Measurements from ENCODE around the gene MAL. TPM values are rescaled to one million over a fixed set of nuclear protein-coding genes. Genes with fewer than 3 reads are reported as not detected.

The MAL gene
- total RNA-seq, 1 donor from 2014 or later, result 21.2 TPM

DNA sequence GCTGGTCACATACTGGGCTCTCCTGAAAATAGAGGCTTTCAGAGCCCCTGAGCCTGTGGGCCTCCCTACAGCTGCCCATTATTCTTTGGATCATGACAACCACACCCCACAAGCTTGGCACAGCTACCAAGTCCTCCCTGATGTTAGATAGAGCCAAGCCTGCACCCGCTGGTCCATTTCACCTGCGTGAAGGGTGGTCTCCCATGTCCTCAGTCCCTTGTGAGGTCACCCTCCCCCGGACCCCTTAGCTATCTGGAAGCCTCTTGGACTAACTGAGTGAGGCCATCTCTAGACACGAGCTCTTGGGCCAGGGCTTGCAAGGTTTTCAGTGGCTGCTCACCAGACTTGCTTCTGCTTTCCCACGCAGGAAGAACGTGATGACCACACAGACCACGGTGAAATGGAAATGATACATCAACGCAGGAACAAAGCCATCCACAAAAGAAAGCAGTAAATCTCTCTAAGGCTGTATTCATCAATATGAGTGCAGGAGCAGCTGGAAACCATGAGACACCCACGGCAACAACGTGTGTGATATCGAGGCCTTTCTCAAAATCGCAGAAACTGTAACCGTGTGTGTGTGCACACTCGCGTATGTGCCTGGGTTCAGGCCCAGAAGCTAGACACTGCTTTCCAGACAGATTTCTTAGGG lies 10.1 kb upstream of the MAL start:
- Histone ChIP-seq H3K4me1 (no peaks in the 10 kb centered on the region), H3K27ac (no peak overlapping the region), H3K9me3 (no peaks in the 10 kb centered on the region), H3K27me3 (peaks cover 2% of the 10 kb centered on the region), H3K4me3 (no peak overlapping the region), H3K36me3 (no peaks in the 10 kb centered on the region)
- DNase-seq (no peak), ATAC-seq (no peak)
- intact Hi-C loops (cut with DNase I), result no loop called here
- TF ChIP-seq, protein P1, sequence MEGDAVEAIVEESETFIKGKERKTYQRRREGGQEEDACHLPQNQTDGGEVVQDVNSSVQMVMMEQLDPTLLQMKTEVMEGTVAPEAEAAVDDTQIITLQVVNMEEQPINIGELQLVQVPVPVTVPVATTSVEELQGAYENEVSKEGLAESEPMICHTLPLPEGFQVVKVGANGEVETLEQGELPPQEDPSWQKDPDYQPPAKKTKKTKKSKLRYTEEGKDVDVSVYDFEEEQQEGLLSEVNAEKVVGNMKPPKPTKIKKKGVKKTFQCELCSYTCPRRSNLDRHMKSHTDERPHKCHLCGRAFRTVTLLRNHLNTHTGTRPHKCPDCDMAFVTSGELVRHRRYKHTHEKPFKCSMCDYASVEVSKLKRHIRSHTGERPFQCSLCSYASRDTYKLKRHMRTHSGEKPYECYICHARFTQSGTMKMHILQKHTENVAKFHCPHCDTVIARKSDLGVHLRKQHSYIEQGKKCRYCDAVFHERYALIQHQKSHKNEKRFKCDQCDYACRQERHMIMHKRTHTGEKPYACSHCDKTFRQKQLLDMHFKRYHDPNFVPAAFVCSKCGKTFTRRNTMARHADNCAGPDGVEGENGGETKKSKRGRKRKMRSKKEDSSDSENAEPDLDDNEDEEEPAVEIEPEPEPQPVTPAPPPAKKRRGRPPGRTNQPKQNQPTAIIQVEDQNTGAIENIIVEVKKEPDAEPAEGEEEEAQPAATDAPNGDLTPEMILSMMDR (IDR thresholded peaks at IDR 0.05), result no peak

DNA sequence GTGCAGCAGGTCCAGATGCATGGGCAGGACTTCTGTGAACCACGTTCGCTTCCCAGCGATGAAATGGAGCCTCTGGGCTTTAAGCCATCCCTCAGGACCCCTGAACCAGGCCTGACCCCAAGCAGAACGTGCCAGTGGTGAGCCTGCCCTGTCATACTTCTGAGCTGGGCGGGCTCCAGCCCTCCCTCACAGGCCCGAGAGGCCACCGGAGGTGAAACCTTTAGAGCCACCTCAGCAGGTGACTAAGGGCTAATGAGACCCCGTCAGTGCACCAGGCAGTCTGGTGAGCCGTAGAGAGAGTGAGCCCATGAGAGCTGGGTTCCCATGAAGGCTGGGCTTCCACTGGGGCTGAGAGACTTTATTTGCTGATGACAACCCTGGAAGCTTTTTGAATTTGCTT lies 8.9 kb upstream of the MAL start:
- H3K9me3 ChIP-seq, result no peaks in the 10 kb centered on the region
- H3K4me1 ChIP-seq, result no peaks in the 10 kb centered on the region
- no peak overlapping the region for H3K4me3 ChIP-seq
- H3K36me3 ChIP-seq, result no peaks in the 10 kb centered on the region
- peaks cover 2% of the 10 kb centered on the region for H3K27me3 ChIP-seq
- no peak for ATAC-seq
- DNase-seq, result no peak
- intact Hi-C loops (cut with DNase I), result no loop called here
- TF ChIP-seq, protein P1 (IDR thresholded peaks at IDR 0.05), result no peak
- H3K27ac ChIP-seq, result no peak overlapping the region

- H3K4me3 ChIP-seq, result no peak overlapping the region
- TF ChIP-seq, protein P1 (IDR thresholded peaks at IDR 0.05), result no peak
- no peaks in the 10 kb centered on the region for H3K9me3 ChIP-seq
- intact Hi-C loops (cut with DNase I), result no loop called here
- no peaks in the 10 kb centered on the region for H3K27me3 ChIP-seq
- H3K4me1 ChIP-seq, result no peaks in the 10 kb centered on the region
- DNase-seq, result no peak
- no peaks in the 10 kb centered on the region for H3K36me3 ChIP-seq
- no peak for ATAC-seq
- H3K27ac ChIP-seq, result no peak overlapping the region
These were observed 8.4 kb upstream of the MAL start for GRCh38 chr2:95017071-95017501.

DNA sequence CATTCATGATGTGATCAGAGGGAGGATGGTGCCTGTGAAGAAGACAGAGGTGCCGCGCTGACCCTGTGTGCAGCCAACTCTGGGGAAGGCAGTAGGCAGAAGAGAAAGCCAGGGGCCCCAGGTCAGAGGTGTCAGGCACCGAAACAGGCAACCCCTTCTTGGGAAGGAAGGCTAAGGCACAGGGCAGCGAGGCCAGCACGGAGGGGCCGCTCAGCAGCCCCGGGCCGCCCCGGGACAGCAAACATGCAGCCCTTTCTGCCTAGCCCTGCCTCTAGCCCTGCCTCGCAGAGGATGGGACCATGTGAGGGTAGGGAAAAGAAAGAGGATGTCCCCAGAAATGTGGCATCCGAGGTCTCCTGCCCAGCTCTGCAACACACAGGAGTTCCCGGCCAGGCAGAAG lies 7.7 kb upstream of the MAL start:
- no peaks in the 10 kb centered on the region for H3K4me1 ChIP-seq
- ATAC-seq, result no peak
- DNase-seq, result no peak
- intact Hi-C loops (cut with DNase I), result no loop called here
- H3K4me3 ChIP-seq, result no peak overlapping the region
- no peaks in the 10 kb centered on the region for H3K27me3 ChIP-seq
- no peak overlapping the region for H3K27ac ChIP-seq
- TF ChIP-seq, protein P1 (IDR thresholded peaks at IDR 0.05), result no peak
- no peaks in the 10 kb centered on the region for H3K36me3 ChIP-seq
- H3K9me3 ChIP-seq, result no peaks in the 10 kb centered on the region

- Histone ChIP-seq H3K27me3 (no peaks in the 10 kb centered on the region), H3K36me3 (no peaks in the 10 kb centered on the region), H3K27ac (no peak overlapping the region), H3K4me3 (no peak overlapping the region), H3K4me1 (no peaks in the 10 kb centered on the region), H3K9me3 (no peaks in the 10 kb centered on the region)
- intact Hi-C loops (cut with DNase I), result no loop called here
- no peak for DNase-seq
- TF ChIP-seq, protein P1 (IDR thresholded peaks at IDR 0.05), result no peak
- ATAC-seq, result no peak
These were observed 7.2 kb upstream of the MAL start for GRCh38 chr2:95018301-95018700.
